Liver (tissue), 9 donors: ENCODE data around the gene TRIM36. TPM values are rescaled to one million over a fixed set of nuclear protein-coding genes. Genes with fewer than 3 reads are reported as not detected.

Experiments used
- DNase-seq: peaks from one replicate; pipeline ENCODE4 v3.0.0-alpha.2; 2017; ENCODE audit warnings: low spot score
- H3K27ac ChIP-seq, 2 donors: one replicate each; pipeline ENCODE4 v1.7.0; 2013; ENCODE audit warnings: inconsistent platforms in 2 of 2, low read length in 2 of 2, control low read depth in 1 of 2, low read depth in 1 of 2, mild to moderate bottlenecking in 1 of 2
- H3K27me3 ChIP-seq, 4 donors: one replicate each; pipeline versions ENCODE4 v1.6.1 to v1.7.0; 2013; ENCODE audit warnings: low read length in 3 of 4, inconsistent platforms in 1 of 4, mild to moderate bottlenecking in 1 of 4, moderate library complexity in 1 of 4; ENCODE audit not compliant: control insufficient read depth in 4 of 4, insufficient read depth in 4 of 4
- H3K36me3 ChIP-seq, 4 donors: one replicate each; pipeline versions ENCODE4 v1.6.1 to v1.7.0; 2013; ENCODE audit warnings: low read length in 3 of 4, mild to moderate bottlenecking in 3 of 4, low read depth in 1 of 4, moderate library complexity in 1 of 4; ENCODE audit not compliant: control insufficient read depth in 4 of 4, insufficient read depth in 3 of 4
- H3K4me1 ChIP-seq, 4 donors: one replicate each; pipeline versions ENCODE4 v1.6.1 to v1.7.0; 2013; ENCODE audit warnings: low read length in 3 of 4, mild to moderate bottlenecking in 3 of 4, moderate library complexity in 1 of 4; ENCODE audit not compliant: control insufficient read depth in 4 of 4, insufficient read depth in 4 of 4
- H3K4me3 ChIP-seq, 3 donors: one replicate each; pipeline versions ENCODE4 v1.6.1 to v1.7.0; 2013; ENCODE audit warnings: low read length in 3 of 3, control low read depth in 1 of 3, low read depth in 1 of 3, mild to moderate bottlenecking in 1 of 3
- H3K9ac ChIP-seq, 2 donors: one replicate each; pipeline ENCODE4 v1.7.0; 2013; ENCODE audit warnings: low read length in 2 of 2, mild to moderate bottlenecking in 2 of 2, moderate library complexity in 2 of 2, control low read depth in 1 of 2, low read depth in 1 of 2
- H3K9me3 ChIP-seq, 4 donors: one replicate each; pipeline versions ENCODE4 v1.6.1 to v1.7.0; 2013; ENCODE audit warnings: low read length in 3 of 4; ENCODE audit not compliant: control insufficient read depth in 4 of 4
- CTCF ChIP-seq: fragments of 150-350 bp; IDR thresholded peaks from 2 replicates; pipeline ENCODE4 v1.5.1; 2017; ENCODE audit warnings: improper control_type of control experiment, low read depth, low read length; ENCODE audit not compliant: missing input control
- EGR1 ChIP-seq, 2 donors: IDR thresholded peaks; 2 replicates each; pipeline ENCODE4 v1.6.1; 2016 to 2018; ENCODE audit warnings: antibody characterized with exemption in 2 of 2, low read depth in 2 of 2
- FOXA1 ChIP-seq: IDR thresholded peaks from 2 replicates; pipeline ENCODE4 v1.6.1; 2016; ENCODE audit warnings: antibody characterized with exemption
- GABPA ChIP-seq, 2 donors: IDR thresholded peaks in 1 of 2; conservative IDR thresholded peaks in 1 of 2; 2 replicates each; pipeline ENCODE4 v1.6.1; 2016; ENCODE audit warnings: antibody characterized with exemption in 2 of 2, mild to moderate bottlenecking in 1 of 2, moderate library complexity in 1 of 2
- HNF4A ChIP-seq, 2 donors: conservative IDR thresholded peaks; 2 replicates each; pipeline ENCODE4 v1.6.1; 2016; ENCODE audit warnings: antibody characterized with exemption in 2 of 2, mild to moderate bottlenecking in 2 of 2
- HNF4G ChIP-seq: IDR thresholded peaks from 2 replicates; pipeline ENCODE4 v1.6.1; 2016; ENCODE audit warnings: antibody characterized with exemption
- JUND ChIP-seq, 2 donors: IDR thresholded peaks; 2 replicates each; pipeline ENCODE4 v1.6.1; 2016; ENCODE audit warnings: antibody characterized with exemption in 2 of 2
- MAX ChIP-seq: IDR thresholded peaks from 2 replicates; pipeline ENCODE4 v1.6.1; 2016; ENCODE audit warnings: antibody characterized with exemption
- NR2F2 ChIP-seq: IDR thresholded peaks from 2 replicates; pipeline ENCODE4 v1.6.1; 2016; ENCODE audit warnings: antibody characterized with exemption
- RAD21 ChIP-seq, 2 donors: IDR thresholded peaks; 2 replicates each; pipeline ENCODE4 v1.6.1; 2016; ENCODE audit warnings: antibody characterized with exemption in 2 of 2, mild to moderate bottlenecking in 2 of 2
- RXRA ChIP-seq, 2 donors: IDR thresholded peaks; 2 replicates each; pipeline ENCODE4 v1.6.1; 2017 to 2018; ENCODE audit warnings: antibody characterized with exemption in 2 of 2, mild to moderate bottlenecking in 1 of 2
- SP1 ChIP-seq: IDR thresholded peaks from 2 replicates; pipeline ENCODE4 v1.6.1; 2018; ENCODE audit warnings: antibody characterized with exemption, mild to moderate bottlenecking
- TAF1 ChIP-seq: conservative IDR thresholded peaks from 2 replicates; pipeline ENCODE4 v1.6.1; 2016; ENCODE audit warnings: antibody characterized with exemption, mild to moderate bottlenecking
- YY1 ChIP-seq: IDR thresholded peaks from 2 replicates; pipeline ENCODE4 v1.6.1; 2016; ENCODE audit warnings: antibody characterized with exemption, mild to moderate bottlenecking
- WGBS: extraction: QIAGEN DNeasy Blood & Tissue Kit; methylation state at CpG from one replicate; pipeline ENCODE4 v1.1.7; 2013; 5-methylcytosine and 5-hydroxymethylcytosine counted together
- polyA plus RNA-seq, 2 donors: library from polyadenylated mRNA; stranded (reverse) in 1 of 2; unstranded in 1 of 2; fragments of 200-250 nt in 1 of 2; fragments of >200 nt in 1 of 2; fragmentation: Nextera tagmentation in 1 of 2; extraction: Ambion mirVana in 1 of 2; gene quantifications; one replicate each; pipeline versions ENCODE4 v1.2.1 to v1.2.3, GENCODE V29; 2013 to 2015
- total RNA-seq, 2 donors: library from RNA; depleted of rRNA; stranded (reverse); fragments of >200 nt; gene quantifications; one replicate each; pipeline ENCODE4 v1.2.3, GENCODE V29; 2014
- TF ChIP-seq, protein P1 (sequence below): IDR thresholded peaks from 2 replicates; pipeline ENCODE4 v1.6.1; 2016; ENCODE audit warnings: antibody characterized with exemption
- TF ChIP-seq, protein P2 (sequence below): IDR thresholded peaks from 2 replicates; pipeline ENCODE4 v1.6.1; 2016; ENCODE audit warnings: antibody characterized with exemption, mild to moderate bottlenecking
- donor health status: healthy.
- donor health status: healthy.
- donor health status: healthy.
- donor health status: healthy.
- donor health status: healthy.

TRIM36 gene
- total and polyA plus RNA-seq, 4 donors: 0.16 to 0.47 (median 0.22) TPM

- 79% methylated on average over 5 of the region's 5 CpGs for WGBS
- Histone ChIP-seq H3K4me3 (no peak overlapping the region), H3K9me3 (no peaks in the 10 kb centered on the region)
Measured at GRCh38 chr5:115126303-115126702, 43.4 kb downstream of the TRIM36 start.

GRCh38 chr5:115124741-115125140 is 45.0 kb downstream of the TRIM36 start:
- Histone ChIP-seq H3K4me1 (no peaks in the 10 kb centered on the region), H3K27ac (no peak overlapping the region), H3K36me3 (no peaks in the 10 kb centered on the region), H3K27me3 (no peaks in the 10 kb centered on the region), H3K9ac (no peak overlapping the region), H3K4me3 (no peak overlapping the region), H3K9me3 (no peaks in the 10 kb centered on the region)
- DNase-seq: no peak
- TF ChIP-seq, protein P1, sequence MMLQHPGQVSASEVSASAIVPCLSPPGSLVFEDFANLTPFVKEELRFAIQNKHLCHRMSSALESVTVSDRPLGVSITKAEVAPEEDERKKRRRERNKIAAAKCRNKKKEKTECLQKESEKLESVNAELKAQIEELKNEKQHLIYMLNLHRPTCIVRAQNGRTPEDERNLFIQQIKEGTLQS: no peak
- TF ChIP-seq JUND (IDR thresholded peaks at IDR 0.05): no peak
- no peak for TF ChIP-seq GABPA (IDR thresholded peaks at IDR 0.05 in 1 of 2, conservative IDR thresholded peaks at IDR 0.05 in 1 of 2)
- no peak for TF ChIP-seq NR2F2
- TF ChIP-seq SP1: no peak
- no peak for TF ChIP-seq TAF1
- no peak for TF ChIP-seq RAD21 (IDR thresholded peaks at IDR 0.05)
- TF ChIP-seq EGR1 (IDR thresholded peaks at IDR 0.05; ENCODE audit: low read depth in 2 of 2): no peak
- 65% methylated on average over 1 of the region's 1 CpG for WGBS

More at GRCh38 chr5:115126303-115126702, 43.4 kb downstream of the TRIM36 start:
- H3K27me3 ChIP-seq: no peaks in the 10 kb centered on the region
- no peak for DNase-seq
- no peaks in the 10 kb centered on the region for H3K4me1 ChIP-seq
- H3K9ac ChIP-seq: no peak overlapping the region
- no peak for TF ChIP-seq GABPA (IDR thresholded peaks at IDR 0.05 in 1 of 2, conservative IDR thresholded peaks at IDR 0.05 in 1 of 2)
- no peak for TF ChIP-seq FOXA1
- no peak for TF ChIP-seq MAX
- TF ChIP-seq, protein P1: no peak
- no peak for TF ChIP-seq TAF1
- no peak for TF ChIP-seq RXRA (IDR thresholded peaks at IDR 0.05)
- TF ChIP-seq NR2F2: no peak
- no peak for TF ChIP-seq CTCF
- TF ChIP-seq, protein P2, sequence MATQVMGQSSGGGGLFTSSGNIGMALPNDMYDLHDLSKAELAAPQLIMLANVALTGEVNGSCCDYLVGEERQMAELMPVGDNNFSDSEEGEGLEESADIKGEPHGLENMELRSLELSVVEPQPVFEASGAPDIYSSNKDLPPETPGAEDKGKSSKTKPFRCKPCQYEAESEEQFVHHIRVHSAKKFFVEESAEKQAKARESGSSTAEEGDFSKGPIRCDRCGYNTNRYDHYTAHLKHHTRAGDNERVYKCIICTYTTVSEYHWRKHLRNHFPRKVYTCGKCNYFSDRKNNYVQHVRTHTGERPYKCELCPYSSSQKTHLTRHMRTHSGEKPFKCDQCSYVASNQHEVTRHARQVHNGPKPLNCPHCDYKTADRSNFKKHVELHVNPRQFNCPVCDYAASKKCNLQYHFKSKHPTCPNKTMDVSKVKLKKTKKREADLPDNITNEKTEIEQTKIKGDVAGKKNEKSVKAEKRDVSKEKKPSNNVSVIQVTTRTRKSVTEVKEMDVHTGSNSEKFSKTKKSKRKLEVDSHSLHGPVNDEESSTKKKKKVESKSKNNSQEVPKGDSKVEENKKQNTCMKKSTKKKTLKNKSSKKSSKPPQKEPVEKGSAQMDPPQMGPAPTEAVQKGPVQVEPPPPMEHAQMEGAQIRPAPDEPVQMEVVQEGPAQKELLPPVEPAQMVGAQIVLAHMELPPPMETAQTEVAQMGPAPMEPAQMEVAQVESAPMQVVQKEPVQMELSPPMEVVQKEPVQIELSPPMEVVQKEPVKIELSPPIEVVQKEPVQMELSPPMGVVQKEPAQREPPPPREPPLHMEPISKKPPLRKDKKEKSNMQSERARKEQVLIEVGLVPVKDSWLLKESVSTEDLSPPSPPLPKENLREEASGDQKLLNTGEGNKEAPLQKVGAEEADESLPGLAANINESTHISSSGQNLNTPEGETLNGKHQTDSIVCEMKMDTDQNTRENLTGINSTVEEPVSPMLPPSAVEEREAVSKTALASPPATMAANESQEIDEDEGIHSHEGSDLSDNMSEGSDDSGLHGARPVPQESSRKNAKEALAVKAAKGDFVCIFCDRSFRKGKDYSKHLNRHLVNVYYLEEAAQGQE: no peak
- no peak for TF ChIP-seq JUND (IDR thresholded peaks at IDR 0.05)
- no peak for TF ChIP-seq HNF4G
- TF ChIP-seq SP1: no peak
- TF ChIP-seq HNF4A (conservative IDR thresholded peaks at IDR 0.05): no peak
- no peak for TF ChIP-seq YY1
- no peak overlapping the region for H3K27ac ChIP-seq
- no peaks in the 10 kb centered on the region for H3K36me3 ChIP-seq
